Left lung (tissue), 10 donors: ENCODE data around the gene MYH9. TPM values are rescaled to one million over a fixed set of nuclear protein-coding genes. Genes with fewer than 3 reads are reported as not detected.
"Not testable (repeated sequence)": the region's sequence is repeated elsewhere in the genome, so short reads cannot be mapped to it uniquely, and the experiment has no call there.

Experiments
- ATAC-seq: fragments of 200-7000 bp; cut with Tn5 transposase; one replicate; pipeline ENCODE4 v1.9.1; 2020; ENCODE audit warnings: moderate library complexity
- DNase-seq, 4 donors: peaks; one replicate each; pipeline ENCODE4 v3.0.0-alpha.2; 2013 to 2020
- H3K27ac ChIP-seq, 2 donors: fragments of 200-600 bp; sonication (generic) in 1 of 2; one replicate each; pipeline versions ENCODE4 v1.5.0 to v1.8.0; 2020 to 2021
- H3K27me3 ChIP-seq, 2 donors: fragments of 200-600 bp; sonication (generic) in 1 of 2; one replicate each; pipeline versions ENCODE4 v1.5.0 to v1.8.0; 2020 to 2021
- H3K36me3 ChIP-seq, 2 donors: fragments of 200-600 bp; sonication (generic) in 1 of 2; one replicate each; pipeline versions ENCODE4 v1.5.0 to v1.8.0; 2020 to 2021
- H3K4me1 ChIP-seq, 2 donors: fragments of 200-600 bp; one replicate each; pipeline ENCODE4 v1.8.0; 2021
- H3K4me3 ChIP-seq, 2 donors: fragments of 200-600 bp; sonication (generic) in 1 of 2; one replicate each; pipeline versions ENCODE4 v1.5.0 to v1.8.0; 2020 to 2021; ENCODE audit warnings: mild to moderate bottlenecking in 1 of 2
- H3K9me3 ChIP-seq, 2 donors: fragments of 200-600 bp; sonication (generic) in 1 of 2; one replicate each; pipeline versions ENCODE4 v1.5.0 to v1.8.0; 2020 to 2021
- intact Hi-C, 2 donors: fragments of 100-400 bp; cut with DNase I; formaldehyde crosslinking; loops; one replicate each; pipeline versions ENCODE4 v1.11.2 to v1.14.2; 2022
- polyA plus RNA-seq, 6 donors: library from polyadenylated mRNA; unstranded; fragments of 120-200 nt; gene quantifications; one replicate each; pipeline ENCODE4 v1.2.1, GENCODE V29; 2013; ENCODE audit not compliant: insufficient read length in 6 of 6
- total RNA-seq, 2 donors: library from RNA; stranded (reverse); fragmentation: NEBNext Ultra II Directional; extraction: Animal tissue kit (Norgen Biotek cat#: 25700); gene quantifications; one replicate each; pipeline ENCODE4 v1.2.1, GENCODE V29; 2021
- TF ChIP-seq, protein P1 (sequence below), 2 donors: fragments of 200-600 bp; sonication (generic) in 1 of 2; IDR thresholded peaks; one replicate each; pipeline versions ENCODE4 v1.5.0 to v1.8.0; 2021; ENCODE audit warnings: antibody characterized with exemption in 2 of 2
- donor health status: DM: no; HTN: yes; CAD: no.
- donor health status: DM: no; HTN: no; CAD: no.

The MYH9 gene
- total and polyA plus RNA-seq, 8 donors, result 225 to 761 (median 270) TPM

DNA sequence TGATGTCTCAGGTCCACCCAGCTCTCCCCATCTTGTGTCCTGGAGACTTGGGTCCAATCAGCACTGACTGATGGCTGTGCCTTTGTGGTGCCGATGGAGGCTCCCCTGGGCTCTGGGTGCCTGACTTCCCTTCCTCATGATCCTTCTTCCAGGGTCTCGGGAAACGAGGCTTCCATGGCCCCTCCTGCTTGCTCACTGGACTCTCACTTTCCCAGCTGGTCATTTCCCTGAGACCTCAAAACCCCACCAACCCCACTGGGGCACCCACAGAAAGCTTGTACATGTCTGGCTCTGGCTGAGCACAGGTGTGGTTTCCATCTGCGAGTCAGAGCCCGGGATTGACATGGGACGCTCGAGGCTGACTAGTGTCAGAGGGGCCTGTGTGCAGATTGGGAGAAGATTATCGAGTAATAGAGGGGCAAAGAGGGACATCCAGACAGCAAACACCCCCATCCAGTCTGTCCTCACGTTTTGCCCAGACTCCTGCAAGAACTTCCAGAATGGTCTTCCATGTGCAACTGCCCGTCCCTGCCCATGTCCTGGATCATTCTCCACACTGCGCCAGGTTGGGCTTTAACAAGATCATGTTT, 119.8 kb downstream of the MYH9 start:
- Histone ChIP-seq H3K27ac (no peak overlapping the region), H3K9me3 (no peaks in the 10 kb centered on the region), H3K4me3 (no peak overlapping the region), H3K36me3 (peaks cover 0 to 40% of the 10 kb centered on the region in 2 donors), H3K4me1 (no peaks in the 10 kb centered on the region), H3K27me3 (no peaks in the 10 kb centered on the region)
- TF ChIP-seq, protein P1, sequence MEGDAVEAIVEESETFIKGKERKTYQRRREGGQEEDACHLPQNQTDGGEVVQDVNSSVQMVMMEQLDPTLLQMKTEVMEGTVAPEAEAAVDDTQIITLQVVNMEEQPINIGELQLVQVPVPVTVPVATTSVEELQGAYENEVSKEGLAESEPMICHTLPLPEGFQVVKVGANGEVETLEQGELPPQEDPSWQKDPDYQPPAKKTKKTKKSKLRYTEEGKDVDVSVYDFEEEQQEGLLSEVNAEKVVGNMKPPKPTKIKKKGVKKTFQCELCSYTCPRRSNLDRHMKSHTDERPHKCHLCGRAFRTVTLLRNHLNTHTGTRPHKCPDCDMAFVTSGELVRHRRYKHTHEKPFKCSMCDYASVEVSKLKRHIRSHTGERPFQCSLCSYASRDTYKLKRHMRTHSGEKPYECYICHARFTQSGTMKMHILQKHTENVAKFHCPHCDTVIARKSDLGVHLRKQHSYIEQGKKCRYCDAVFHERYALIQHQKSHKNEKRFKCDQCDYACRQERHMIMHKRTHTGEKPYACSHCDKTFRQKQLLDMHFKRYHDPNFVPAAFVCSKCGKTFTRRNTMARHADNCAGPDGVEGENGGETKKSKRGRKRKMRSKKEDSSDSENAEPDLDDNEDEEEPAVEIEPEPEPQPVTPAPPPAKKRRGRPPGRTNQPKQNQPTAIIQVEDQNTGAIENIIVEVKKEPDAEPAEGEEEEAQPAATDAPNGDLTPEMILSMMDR (IDR thresholded peaks at IDR 0.05), result no peak
- DNase-seq (no peak), ATAC-seq (no peak)
- intact Hi-C loops, result no loop called here

DNA sequence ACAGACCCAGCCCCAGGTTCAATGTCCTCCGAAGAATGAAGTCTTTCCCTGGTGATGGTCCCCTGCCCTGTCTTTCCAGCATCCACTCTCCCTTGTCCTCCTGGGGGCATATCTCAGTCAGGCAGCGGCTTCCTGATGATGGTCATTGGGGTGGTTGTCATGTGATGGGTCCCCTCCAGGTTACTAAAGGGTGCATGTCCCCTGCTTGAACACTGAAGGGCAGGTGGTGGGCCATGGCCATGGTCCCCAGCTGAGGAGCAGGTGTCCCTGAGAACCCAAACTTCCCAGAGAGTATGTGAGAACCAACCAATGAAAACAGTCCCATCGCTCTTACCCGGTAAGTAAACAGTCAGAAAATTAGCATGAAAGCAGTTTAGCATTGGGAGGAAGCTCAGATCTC, 120.7 kb downstream of the MYH9 start:
- Histone ChIP-seq H3K27me3 (no peaks in the 10 kb centered on the region), H3K9me3 (no peaks in the 10 kb centered on the region), H3K4me3 (no peak overlapping the region), H3K36me3 (peaks cover 0 to 50% of the 10 kb centered on the region in 2 donors), H3K4me1 (no peaks in the 10 kb centered on the region), H3K27ac (no peak overlapping the region)
- intact Hi-C loops, result no loop called here
- no peak for ATAC-seq
- no peak for DNase-seq
- TF ChIP-seq, protein P1 (IDR thresholded peaks at IDR 0.05), result no peak

DNA sequence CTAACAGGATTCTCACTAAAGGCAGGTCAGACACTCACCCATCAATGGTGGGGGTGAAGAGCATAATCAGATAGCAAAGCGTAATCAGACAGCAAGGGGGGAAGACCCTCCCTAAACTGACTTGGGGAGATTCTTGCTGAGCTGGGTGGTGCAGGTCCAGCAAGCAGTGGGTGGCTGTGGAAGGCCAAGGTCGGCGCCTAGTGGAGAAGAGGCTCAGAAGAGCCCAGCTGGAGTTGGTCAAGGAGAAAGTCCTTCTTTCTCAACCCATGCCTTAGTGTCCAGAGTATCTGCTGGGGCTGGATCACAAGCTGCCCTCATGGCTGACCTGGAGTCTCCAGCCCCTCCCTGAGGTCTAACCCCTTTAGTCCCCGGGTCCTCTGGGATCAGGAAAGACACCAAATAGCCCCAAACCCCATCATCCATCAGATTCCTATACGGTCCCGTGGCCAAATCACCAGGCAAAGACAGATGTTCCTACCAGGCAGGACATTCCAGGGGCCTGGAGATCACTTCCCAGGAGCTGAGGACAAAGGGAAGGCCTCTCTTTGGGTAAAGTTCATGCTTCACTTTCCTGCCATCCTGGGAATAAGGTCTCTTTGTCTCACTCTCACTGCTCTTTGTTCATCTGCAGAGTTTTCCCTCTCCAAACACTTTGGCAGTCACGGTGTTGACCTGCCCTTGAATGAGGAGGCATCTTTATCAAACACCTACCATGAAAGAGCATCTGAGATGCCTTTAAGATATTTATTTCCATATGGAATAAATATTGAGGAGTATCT, 123.7 kb downstream of the MYH9 start:
- DNase-seq, H3K27ac ChIP-seq, ATAC-seq, intact Hi-C loops, H3K27me3 ChIP-seq, H3K4me3 ChIP-seq, H3K4me1 ChIP-seq, H3K9me3 ChIP-seq: not testable (repeated sequence)
- H3K36me3 ChIP-seq, result peaks cover 0 to 63% of the 10 kb centered on the region in 2 donors

DNA sequence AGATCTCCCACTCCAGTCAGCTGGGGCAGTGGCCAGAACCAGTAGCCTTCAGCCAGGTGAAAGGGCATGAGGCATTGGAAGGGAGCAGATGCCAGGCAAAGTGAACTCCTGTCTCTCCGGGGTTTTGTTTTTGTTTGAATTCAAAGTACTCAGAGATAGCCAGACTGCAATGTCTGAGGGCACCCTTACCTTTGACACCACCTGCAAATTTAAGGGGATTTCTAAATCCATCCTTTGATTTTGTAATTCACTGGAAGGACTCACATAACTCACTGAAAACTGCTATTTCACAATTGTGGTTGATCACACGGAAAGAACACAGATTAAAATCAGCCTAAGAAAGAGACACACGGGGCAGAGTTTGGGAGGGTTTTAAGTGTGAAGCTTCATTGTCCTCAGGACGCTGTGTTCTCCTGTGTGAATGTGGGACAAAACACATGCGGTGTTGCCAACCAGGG, 124.5 kb downstream of the MYH9 start:
- Histone ChIP-seq H3K36me3 (peaks cover 0 to 65% of the 10 kb centered on the region in 2 donors), H3K4me1 (peaks cover 0 to 14% of the 10 kb centered on the region in 2 donors)
- H3K4me3 ChIP-seq, DNase-seq, H3K27me3 ChIP-seq, intact Hi-C loops, H3K27ac ChIP-seq, ATAC-seq, H3K9me3 ChIP-seq: not testable (repeated sequence)

DNA sequence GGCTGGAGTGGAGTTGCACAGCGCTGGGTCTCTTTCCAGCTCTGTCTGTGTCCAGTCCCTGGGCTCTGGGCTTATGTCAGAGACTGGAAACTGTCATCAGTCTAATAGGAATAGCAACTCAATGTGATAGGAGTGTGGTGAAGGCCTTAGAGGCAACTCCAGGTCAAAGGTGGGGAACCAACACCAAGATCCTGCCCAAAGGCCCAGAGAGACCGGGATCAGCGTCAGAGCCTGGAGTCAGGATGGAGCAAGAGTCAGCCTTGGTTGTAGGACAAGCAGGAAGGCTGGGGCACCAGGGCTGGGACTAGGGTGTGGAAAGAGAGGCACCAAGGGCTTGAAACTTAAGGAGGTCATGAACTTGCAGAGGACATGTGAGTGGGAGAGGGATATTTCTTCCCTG, 125.5 kb downstream of the MYH9 start:
- H3K4me3 ChIP-seq, ATAC-seq, H3K27ac ChIP-seq, intact Hi-C loops, DNase-seq, H3K27me3 ChIP-seq, H3K9me3 ChIP-seq: not testable (repeated sequence)
- Histone ChIP-seq H3K4me1 (peaks cover 0 to 23% of the 10 kb centered on the region in 2 donors), H3K36me3 (peaks cover 0 to 75% of the 10 kb centered on the region in 2 donors)

DNA sequence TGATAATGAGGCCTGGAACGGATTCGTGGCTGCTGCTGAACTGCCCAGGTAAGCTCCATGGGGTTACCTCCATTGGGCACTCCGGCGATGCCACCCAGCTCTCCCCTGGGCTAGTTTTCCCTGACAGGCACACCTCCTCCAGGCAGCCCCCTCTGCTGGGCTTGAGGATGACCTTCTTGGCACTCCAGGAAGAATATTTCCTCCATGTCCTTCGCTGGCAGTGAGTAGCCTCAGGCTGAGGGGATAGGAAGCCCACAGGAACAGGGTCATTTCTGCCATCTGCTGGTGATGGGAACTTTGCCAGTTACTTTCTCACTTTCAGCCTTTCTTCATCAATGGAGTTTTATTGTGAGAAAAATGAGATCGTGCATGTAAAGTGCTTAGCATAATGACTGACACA, 126.1 kb downstream of the MYH9 start:
- Histone ChIP-seq H3K4me1 (peaks cover 0 to 29% of the 10 kb centered on the region in 2 donors), H3K36me3 (peaks cover 0 to 71% of the 10 kb centered on the region in 2 donors)
- H3K27ac ChIP-seq, H3K9me3 ChIP-seq, H3K4me3 ChIP-seq, intact Hi-C loops, H3K27me3 ChIP-seq, DNase-seq, ATAC-seq: not testable (repeated sequence)

DNA sequence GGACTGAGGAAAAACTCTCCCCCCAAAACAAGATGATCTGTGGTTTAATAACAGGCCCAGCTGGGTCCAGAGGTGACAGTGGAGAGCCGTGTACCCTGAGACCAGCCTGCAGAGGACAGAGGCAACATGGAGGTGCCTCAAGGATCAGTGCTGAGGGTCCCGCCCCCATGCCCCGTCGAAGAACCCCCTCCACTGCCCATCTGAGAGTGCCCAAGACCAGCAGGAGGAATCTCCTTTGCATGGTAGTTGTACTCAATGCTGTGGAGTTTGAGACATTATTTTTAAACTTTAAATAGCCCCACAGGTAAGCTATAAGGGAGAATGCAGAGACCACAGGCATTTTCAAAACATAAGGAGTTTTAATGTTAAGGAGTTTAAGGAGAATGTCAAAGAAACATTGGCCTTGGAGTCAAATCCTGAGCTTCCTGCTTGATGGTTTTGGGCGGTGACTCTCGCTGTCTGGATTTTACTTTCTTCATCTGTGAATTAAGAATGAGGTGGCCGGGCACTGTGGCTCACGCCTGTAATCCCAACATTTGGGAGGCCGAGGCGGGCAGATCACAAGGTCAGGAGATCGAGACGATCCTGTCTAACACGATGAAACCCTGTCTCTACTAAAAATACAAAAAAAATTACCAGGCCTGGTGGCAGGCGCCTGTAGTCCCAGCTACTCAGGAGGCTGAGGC, 128.0 kb downstream of the MYH9 start:
- no peak for DNase-seq

More for the DNA sequence above, 128.0 kb downstream of the MYH9 start:
- Histone ChIP-seq H3K4me3 (no peak overlapping the region), H3K4me1 (peaks cover under 1 to 42% of the 10 kb centered on the region in 2 donors), H3K27me3 (no peaks in the 10 kb centered on the region), H3K9me3 (no peaks in the 10 kb centered on the region), H3K36me3 (peaks cover 0 to 52% of the 10 kb centered on the region in 2 donors), H3K27ac (peak overlapping the region in 1 of 2 donors; percentile 57)
- no peak for ATAC-seq
- intact Hi-C loops, result no loop called here
- TF ChIP-seq, protein P1 (IDR thresholded peaks at IDR 0.05), result no peak
